AG09309 (cell line): Measurements from ENCODE around the gene JDP2.

Experiments used
- DNase-seq: peaks from one replicate; pipeline ENCODE4 v3.0.0-alpha.2; 2010; ENCODE audit warnings: low read depth
- H3K4me3 ChIP-seq: 2 replicates; pipeline ENCODE4 v1.5.1; 2011; ENCODE audit warnings: mild to moderate bottlenecking, low read depth, low read length, moderate library complexity; ENCODE audit not compliant: control insufficient read depth
- CTCF ChIP-seq: IDR thresholded peaks from 2 replicates; pipeline ENCODE4 v1.5.1; 2011; ENCODE audit warnings: mild to moderate bottlenecking, low read depth, low read length, inconsistent platforms; ENCODE audit not compliant: insufficient read depth, control insufficient read depth; ENCODE audit errors: missing control alignments

Gene JDP2

GRCh38 chr14:75476274-75476995 lies 48.6 kb downstream of the JDP2 start:
- no peak overlapping the region for H3K4me3 ChIP-seq
- TF ChIP-seq CTCF, result no peak
- no peak for DNase-seq

- no peak overlapping the region for H3K4me3 ChIP-seq
- no peak for TF ChIP-seq CTCF
- no peak for DNase-seq
Observed at GRCh38 chr14:75477881-75478280, 50.1 kb downstream of the JDP2 start.

DNA sequence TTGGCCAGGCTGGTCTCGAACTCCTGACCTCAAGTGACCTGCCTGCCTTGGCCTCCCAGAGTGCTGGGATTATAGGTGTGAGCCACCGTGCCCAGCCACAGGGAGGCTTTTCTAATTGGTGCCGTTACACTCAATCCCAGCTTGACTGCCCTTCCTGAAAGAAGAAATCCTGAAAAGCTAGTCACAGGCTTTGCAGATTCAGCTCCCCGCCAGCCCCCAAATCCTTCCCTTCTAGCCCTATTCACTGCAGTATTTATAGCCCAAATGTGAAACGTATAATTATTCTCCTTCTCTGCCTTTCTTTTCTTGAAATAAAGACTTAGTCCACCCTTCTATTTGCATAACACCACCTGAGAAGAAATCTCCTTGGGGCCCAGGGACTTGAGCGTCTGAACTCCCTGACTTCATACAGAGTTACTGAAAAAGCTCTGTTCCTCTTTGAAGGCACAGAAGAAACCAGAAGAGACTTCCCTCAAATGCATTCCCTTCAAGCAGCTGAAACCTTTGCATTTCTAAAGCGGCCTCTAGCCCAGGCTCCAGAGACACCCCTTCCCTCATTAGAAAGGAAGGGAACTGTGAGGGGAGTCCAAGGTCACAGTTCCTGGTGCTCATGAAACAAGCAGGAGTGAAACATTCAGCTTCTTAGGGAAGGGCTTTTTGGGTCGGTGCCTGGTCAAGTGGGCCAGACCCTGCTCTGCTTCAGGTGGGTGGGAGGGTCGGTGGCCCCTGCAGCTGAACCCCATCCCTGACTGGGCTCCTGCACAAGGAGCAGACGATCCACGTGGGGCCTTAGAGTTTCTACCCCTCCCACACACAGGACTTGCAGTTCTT lies 52.2 kb downstream of the JDP2 start:
- no peak for DNase-seq
- no peak overlapping the region for H3K4me3 ChIP-seq
- no peak for TF ChIP-seq CTCF

GRCh38 chr14:75482366-75482765 lies 54.5 kb downstream of the JDP2 start:
- DNase-seq, result no peak
- no peak overlapping the region for H3K4me3 ChIP-seq
- TF ChIP-seq CTCF, result no peak

GRCh38 chr14:75484711-75485429 lies 57.0 kb downstream of the JDP2 start:
- no peak for DNase-seq
- no peak for TF ChIP-seq CTCF
- H3K4me3 ChIP-seq, result no peak overlapping the region

DNA sequence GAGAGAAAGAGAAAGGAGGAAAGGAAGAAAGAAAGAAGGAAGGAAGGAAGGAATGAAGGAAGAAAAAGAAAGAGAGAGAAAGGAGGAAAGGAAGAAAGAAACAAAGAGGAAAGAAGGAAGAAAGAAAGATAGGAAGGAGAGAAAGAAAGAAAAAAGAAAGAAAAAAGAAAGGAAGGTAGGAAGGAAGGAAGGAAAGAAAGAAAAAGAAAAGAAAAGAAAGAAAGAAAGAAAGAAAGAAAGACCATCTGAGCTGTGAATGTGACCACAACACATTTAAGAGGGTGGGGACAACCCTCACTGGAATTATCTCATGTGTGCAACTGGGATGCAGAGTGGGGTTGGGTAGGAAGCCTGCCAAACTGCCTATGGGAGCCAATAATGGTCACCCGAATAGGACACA lies 58.5 kb downstream of the JDP2 start:
- no peak overlapping the region for H3K4me3 ChIP-seq
- DNase-seq, result no peak
- TF ChIP-seq CTCF, result no peak
